AG08396 (cell line): ENCODE measurements around the gene DLGAP1.

Experiments used
- DNase-seq: peaks from one replicate; pipeline ENCODE4 v3.0.0; 2012; ENCODE audit warnings: low spot score, mixed read lengths

DLGAP1 gene

DNA sequence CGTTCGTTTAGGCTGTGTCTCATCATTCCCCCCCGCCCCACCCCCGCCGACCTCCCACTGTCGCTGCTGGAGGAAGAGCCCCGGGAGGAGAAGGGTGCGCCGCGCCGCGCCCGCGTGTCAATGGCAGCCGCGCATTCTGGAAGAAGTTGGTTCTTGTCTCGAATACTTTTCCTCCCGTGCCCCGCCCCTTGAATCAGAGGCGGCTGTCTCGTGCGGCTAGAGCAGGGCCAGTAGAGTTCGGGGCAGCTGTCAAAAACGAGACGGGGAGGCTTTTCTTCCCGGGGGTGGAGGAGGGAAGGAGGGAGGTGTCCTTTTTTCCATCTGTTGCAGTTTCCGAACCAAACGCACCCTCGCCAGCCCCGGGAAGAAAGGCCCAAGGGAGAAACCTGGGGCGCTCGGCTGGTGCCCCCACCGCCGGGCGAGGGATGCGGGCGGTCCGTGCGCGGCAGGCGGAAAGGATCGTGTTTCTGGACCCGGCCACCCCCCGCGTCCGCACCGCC, 1005.5 kb downstream of the DLGAP1 start:
- DNase-seq: peak; percentile 62

DNA sequence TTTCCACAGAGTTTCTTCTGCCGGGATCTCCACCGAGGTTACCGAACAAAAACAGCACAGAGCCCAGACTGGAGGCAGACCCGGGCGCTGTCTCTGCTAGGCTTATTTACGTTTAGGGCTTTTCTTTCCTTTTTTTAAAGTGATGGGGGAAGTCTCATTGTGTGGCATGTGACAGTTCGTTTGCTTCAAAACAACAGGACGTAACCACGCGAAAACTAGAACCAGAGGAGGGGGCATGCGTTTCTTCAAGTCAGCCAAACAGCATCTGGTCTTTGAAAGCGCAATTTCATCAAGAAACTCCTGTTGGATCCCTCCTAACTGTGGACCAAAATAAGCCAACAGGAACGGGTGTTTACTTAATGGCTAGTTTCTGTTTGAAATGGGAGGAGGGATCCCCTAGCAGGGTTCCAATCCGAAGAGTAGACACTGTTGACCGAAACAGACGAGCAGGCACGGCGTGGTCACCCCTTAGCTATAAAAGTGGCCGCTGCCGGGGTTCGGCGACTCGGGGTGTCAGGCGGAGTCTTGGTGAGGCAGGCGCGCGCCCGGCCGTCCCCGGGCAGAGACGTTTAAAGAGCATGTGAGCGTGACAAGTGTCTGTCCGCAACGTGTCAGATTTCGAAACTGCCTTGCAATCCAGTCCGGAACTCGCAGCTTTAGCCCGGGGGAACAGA, 1006.1 kb downstream of the DLGAP1 start:
- DNase-seq: no peak

- DNase-seq: peak; percentile 86
Measured at GRCh38 chr18:3447895-3448837, 1006.9 kb downstream of the DLGAP1 start.

DNA sequence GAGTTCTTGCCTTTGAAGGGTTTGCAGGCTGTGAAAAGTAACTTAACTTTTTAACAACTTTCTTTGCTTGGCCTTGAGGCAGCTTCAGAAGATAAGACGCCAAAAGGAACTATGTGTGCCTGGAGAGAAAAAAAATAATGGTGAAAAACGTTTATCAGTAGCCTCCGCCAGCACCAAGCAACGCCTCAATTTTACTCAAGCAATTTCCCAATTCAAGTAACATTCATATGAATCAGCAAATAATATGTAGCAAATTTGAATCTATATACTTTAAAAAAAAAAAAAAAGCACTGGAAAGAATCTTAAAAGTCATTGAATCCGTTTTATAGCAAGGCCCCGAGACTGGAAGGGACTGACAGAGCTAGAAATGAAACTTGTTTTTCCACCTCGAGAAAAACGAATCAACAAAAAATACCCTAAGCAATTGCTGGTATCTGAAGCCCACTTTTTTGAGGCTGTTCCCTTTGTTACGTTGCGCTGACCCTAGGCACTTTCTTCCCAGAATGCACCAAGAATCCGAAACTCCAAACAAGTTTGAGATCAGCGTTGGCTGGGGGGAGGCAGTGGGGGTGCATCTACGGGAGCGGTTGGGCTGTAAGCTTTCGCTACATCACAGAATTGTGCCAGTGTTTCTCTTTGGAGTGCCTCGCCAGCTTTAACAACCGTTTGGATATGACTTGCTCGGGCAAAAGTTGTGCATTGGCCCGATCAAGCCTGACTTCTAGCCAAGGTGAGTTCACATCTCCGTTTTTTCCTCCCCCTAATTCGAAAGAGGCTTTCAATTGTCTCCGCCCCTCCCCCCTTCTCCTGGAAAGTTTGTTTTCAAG, 1007.8 kb downstream of the DLGAP1 start:
- peak; percentile 19 for DNase-seq
